ENCODE results near the gene INSL3.
A peak's percentile ranks its signal among the peaks of the same experiment; 100 is the strongest.

GRCh38 chr19:17784201-17785008 lies 36.9 kb downstream of the INSL3 start:
- TF ChIP-seq CTCF (IDR thresholded peaks at IDR 0.05; ENCODE audit: poor library complexity, severe bottlenecking) (peak; percentile 84), SMC3 (conservative IDR thresholded peaks at IDR 0.05; ENCODE audit: poor library complexity) (peak; percentile 76), RAD21 (conservative IDR thresholded peaks at IDR 0.05) (peak; percentile 78), REST (IDR thresholded peaks at IDR 0.05; ENCODE audit: borderline replicate concordance) (no peak), EZH2 (IDR thresholded peaks at IDR 0.05; ENCODE audit: borderline replicate concordance, insufficient read depth, low read length, poor library complexity, severe bottlenecking) (no peak), POLR2AphosphoS5 (IDR thresholded peaks at IDR 0.05) (no peak), TAF1 (IDR thresholded peaks at IDR 0.05; ENCODE audit: low read depth) (no peak)
